IMR-90 (cell line): ENCODE measurements around the gene OAS3.

Experiments
- BHLHE40 ChIP-seq: fragments of 150-350 bp; IDR thresholded peaks from 2 replicates; pipeline ENCODE4 v1.6.1; 2016; ENCODE audit warnings: mild to moderate bottlenecking, low read depth, low read length
- CEBPB ChIP-seq: IDR thresholded peaks from 2 replicates; pipeline ENCODE4 v1.6.1; 2012; ENCODE audit warnings: low read depth, low read length, improper control_type of control experiment
- CHD1 ChIP-seq: IDR thresholded peaks from 2 replicates; pipeline ENCODE4 v1.6.1; 2012; ENCODE audit warnings: low read depth, low read length, improper control_type of control experiment
- CTCF ChIP-seq: conservative IDR thresholded peaks from 2 replicates; pipeline ENCODE4 v1.5.1; 2012; ENCODE audit warnings: mild to moderate bottlenecking, low read depth, low read length, improper control_type of control experiment
- FOS ChIP-seq: fragments of 150-350 bp; IDR thresholded peaks from 2 replicates; pipeline ENCODE4 v1.6.1; 2016; ENCODE audit warnings: low read depth, low read length
- MAFK ChIP-seq: IDR thresholded peaks from 2 replicates; pipeline ENCODE4 v1.6.1; 2012; ENCODE audit warnings: low read depth, low read length, improper control_type of control experiment
- MXI1 ChIP-seq: IDR thresholded peaks from 2 replicates; pipeline ENCODE4 v1.6.1; 2012; ENCODE audit warnings: low read depth, mild to moderate bottlenecking, low read length, moderate library complexity, borderline replicate concordance
- POLR2A ChIP-seq: IDR thresholded peaks from 2 replicates; pipeline ENCODE4 v1.6.1; 2012; ENCODE audit warnings: mild to moderate bottlenecking, low read depth, low read length
- RAD21 ChIP-seq: IDR thresholded peaks from 2 replicates; pipeline ENCODE4 v1.6.1; 2012; ENCODE audit warnings: low read length, improper control_type of control experiment
- RCOR1 ChIP-seq: IDR thresholded peaks from 2 replicates; pipeline ENCODE4 v1.6.1; 2012; ENCODE audit warnings: mild to moderate bottlenecking, low read length, improper control_type of control experiment; ENCODE audit not compliant: insufficient replicate concordance
- USF2 ChIP-seq: fragments of 150-350 bp; IDR thresholded peaks from 2 replicates; pipeline ENCODE4 v1.6.1; 2017; ENCODE audit warnings: mild to moderate bottlenecking, antibody characterized with exemption, low read length, low read depth

- TF ChIP-seq BHLHE40 (no peak), RAD21 (no peak), CTCF (no peak), POLR2A (no peak), MAFK (no peak), CEBPB (no peak), CHD1 (no peak), RCOR1 (no peak), USF2 (no peak), MXI1 (no peak), FOS (no peak)
Measured at GRCh38 chr12:112950701-112951100, 12.4 kb downstream of the OAS3 start.
